Measurements from ENCODE around the gene SIK2. TPM values are rescaled to one million over a fixed set of nuclear protein-coding genes. Genes with fewer than 3 reads are reported as not detected.

The SIK2 gene
- total RNA-seq, 1 experiment from 2014 or later = 13.0 TPM

DNA sequence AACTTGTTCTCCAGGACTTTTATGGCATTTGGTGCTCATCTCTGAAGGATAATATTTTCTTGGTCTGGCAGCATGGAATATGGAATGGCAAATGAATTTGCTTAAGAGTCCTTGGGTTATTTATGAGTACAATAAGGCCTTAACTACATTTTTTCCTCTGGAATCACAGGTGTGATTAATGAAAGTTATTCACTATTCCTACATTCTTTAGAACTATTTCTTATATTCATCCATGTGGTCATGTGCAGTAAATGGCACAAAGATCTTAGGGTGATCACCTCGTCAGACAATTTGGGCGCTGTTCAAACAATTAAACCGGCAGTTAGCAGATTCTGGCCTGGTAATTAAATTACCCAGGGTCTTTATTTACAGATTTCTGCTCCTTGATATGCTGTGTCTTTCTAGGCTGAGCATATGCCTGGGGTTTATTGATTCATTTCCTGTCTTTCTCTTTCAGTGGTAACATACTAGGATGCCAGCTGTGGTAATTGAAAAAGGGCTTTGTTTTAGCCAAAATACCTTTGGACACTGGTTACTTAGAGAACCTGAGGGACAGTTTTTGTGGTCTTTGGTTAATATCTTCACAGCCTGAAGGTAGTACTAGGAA is 31.6 kb downstream of the SIK2 start:
- peak overlapping the region; percentile 15; the same call in 1 of the 2 replicates for H3K4me2 ChIP-seq (ENCODE audit: low read length)
- no peak for ATAC-seq
- H3K36me3 ChIP-seq (ENCODE audit: control insufficient read depth in 1 of 2, insufficient read depth in 2 of 2, low read length in 2 of 2) = no peaks in the 10 kb centered on the region
- peaks cover 5 to 47% of the 10 kb centered on the region in 2 experiments; a peak in 3 of 4 replicates for H3K4me1 ChIP-seq (ENCODE audit: control insufficient read depth in 1 of 2, insufficient read depth in 2 of 2, low read length in 2 of 2)
- H3K4me3 ChIP-seq (replicated peaks in 1 of 2; ENCODE audit: low read depth in 1 of 2, low read length in 2 of 2) = no peak overlapping the region
- intact Hi-C loops (cut with micrococcal nuclease) = no loop called here
- H3K27ac ChIP-seq (ENCODE audit: low read depth, low read length) = peak overlapping the region; percentile 9; the same call in 1 of the 2 replicates
- ChIA-PET CTCF (no interaction called here), POLR2A (no interaction called here), RAD21 (ENCODE audit: low non-redundant PET in 1 of 2, low total read pairs in 2 of 2, uncharacterized antibody in 2 of 2, unreplicated experiment in 2 of 2) (no interaction called here)
- H3K9me2 ChIP-seq (ENCODE audit: insufficient read depth) = no peaks in the 10 kb centered on the region
- no peaks in the 10 kb centered on the region for H4K20me1 ChIP-seq (ENCODE audit: insufficient read depth)
- TF ChIP-seq EGR1 (IDR thresholded peaks at IDR 0.05; ENCODE audit: low read depth) (no peak), CEBPB (IDR thresholded peaks at IDR 0.05; ENCODE audit: low read depth) (no peak), EZH2 (IDR thresholded peaks at IDR 0.05) (no peak), EZH2phosphoT487 (IDR thresholded peaks at IDR 0.05; ENCODE audit: borderline replicate concordance) (no peak), YY1 (IDR thresholded peaks at IDR 0.05; ENCODE audit: extremely low read depth, insufficient replicate concordance, low read depth, low read length) (no peak), ZNF274 (IDR thresholded peaks at IDR 0.05; ENCODE audit: low read depth, low read length) (no peak), ZFX (IDR thresholded peaks at IDR 0.05) (no peak), SP1 (IDR thresholded peaks at IDR 0.05; ENCODE audit: low read depth) (no peak), SRF (IDR thresholded peaks at IDR 0.05; ENCODE audit: low read depth) (no peak), JUND (IDR thresholded peaks at IDR 0.05) (no peak), SIN3A (IDR thresholded peaks at IDR 0.05; ENCODE audit: low read depth) (no peak), FOSL1 (IDR thresholded peaks at IDR 0.05; ENCODE audit: low read depth) (no peak), RAD21 (IDR thresholded peaks at IDR 0.05; ENCODE audit: low read depth) (no peak)
- TF ChIP-seq, protein P1, sequence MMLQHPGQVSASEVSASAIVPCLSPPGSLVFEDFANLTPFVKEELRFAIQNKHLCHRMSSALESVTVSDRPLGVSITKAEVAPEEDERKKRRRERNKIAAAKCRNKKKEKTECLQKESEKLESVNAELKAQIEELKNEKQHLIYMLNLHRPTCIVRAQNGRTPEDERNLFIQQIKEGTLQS (IDR thresholded peaks at IDR 0.05) = no peak
- TF ChIP-seq, protein P2, sequence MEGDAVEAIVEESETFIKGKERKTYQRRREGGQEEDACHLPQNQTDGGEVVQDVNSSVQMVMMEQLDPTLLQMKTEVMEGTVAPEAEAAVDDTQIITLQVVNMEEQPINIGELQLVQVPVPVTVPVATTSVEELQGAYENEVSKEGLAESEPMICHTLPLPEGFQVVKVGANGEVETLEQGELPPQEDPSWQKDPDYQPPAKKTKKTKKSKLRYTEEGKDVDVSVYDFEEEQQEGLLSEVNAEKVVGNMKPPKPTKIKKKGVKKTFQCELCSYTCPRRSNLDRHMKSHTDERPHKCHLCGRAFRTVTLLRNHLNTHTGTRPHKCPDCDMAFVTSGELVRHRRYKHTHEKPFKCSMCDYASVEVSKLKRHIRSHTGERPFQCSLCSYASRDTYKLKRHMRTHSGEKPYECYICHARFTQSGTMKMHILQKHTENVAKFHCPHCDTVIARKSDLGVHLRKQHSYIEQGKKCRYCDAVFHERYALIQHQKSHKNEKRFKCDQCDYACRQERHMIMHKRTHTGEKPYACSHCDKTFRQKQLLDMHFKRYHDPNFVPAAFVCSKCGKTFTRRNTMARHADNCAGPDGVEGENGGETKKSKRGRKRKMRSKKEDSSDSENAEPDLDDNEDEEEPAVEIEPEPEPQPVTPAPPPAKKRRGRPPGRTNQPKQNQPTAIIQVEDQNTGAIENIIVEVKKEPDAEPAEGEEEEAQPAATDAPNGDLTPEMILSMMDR (IDR thresholded peaks at IDR 0.05 in 2 of 3, conservative IDR thresholded peaks at IDR 0.05 in 1 of 3; ENCODE audit: borderline replicate concordance in 1 of 3, insufficient read depth in 1 of 3, low read depth in 2 of 3, low read length in 2 of 3) = no peak
- TF ChIP-seq, protein P3, sequence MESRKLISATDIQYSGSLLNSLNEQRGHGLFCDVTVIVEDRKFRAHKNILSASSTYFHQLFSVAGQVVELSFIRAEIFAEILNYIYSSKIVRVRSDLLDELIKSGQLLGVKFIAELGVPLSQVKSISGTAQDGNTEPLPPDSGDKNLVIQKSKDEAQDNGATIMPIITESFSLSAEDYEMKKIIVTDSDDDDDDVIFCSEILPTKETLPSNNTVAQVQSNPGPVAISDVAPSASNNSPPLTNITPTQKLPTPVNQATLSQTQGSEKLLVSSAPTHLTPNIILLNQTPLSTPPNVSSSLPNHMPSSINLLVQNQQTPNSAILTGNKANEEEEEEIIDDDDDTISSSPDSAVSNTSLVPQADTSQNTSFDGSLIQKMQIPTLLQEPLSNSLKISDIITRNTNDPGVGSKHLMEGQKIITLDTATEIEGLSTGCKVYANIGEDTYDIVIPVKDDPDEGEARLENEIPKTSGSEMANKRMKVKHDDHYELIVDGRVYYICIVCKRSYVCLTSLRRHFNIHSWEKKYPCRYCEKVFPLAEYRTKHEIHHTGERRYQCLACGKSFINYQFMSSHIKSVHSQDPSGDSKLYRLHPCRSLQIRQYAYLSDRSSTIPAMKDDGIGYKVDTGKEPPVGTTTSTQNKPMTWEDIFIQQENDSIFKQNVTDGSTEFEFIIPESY (IDR thresholded peaks at IDR 0.05; ENCODE audit: extremely low read depth, insufficient replicate concordance, low read length) = no peak
- H2AFZ ChIP-seq (ENCODE audit: low read depth, low read length, poor library complexity, severe bottlenecking) = no peak overlapping the region
- H3K27me3 ChIP-seq (ENCODE audit: insufficient read depth, low read length) = no peaks in the 10 kb centered on the region
- H3K9me3 ChIP-seq (ENCODE audit: control insufficient read depth in 1 of 2, insufficient read depth in 1 of 2, low read depth in 1 of 2, low read length in 2 of 2) = no peaks in the 10 kb centered on the region
- DNase-seq (ENCODE audit: low read depth, low spot score) = no peak
- H3K9ac ChIP-seq (ENCODE audit: low read length) = no peak overlapping the region
- H3K79me2 ChIP-seq (ENCODE audit: insufficient read depth, low read length) = peaks cover 3% of the 10 kb centered on the region; the same call in 1 of the 2 replicates
- BruUV-seq (replicated peaks) = no TSS peak

All from HCT116 (cell line).